ENCODE results near the gene MTHFD2L. TPM values are rescaled to one million over a fixed set of nuclear protein-coding genes. Genes with fewer than 3 reads are reported as not detected.

Gene MTHFD2L
- total RNA-seq, 1 donor from 2014 or later = 13.6 TPM

- Mint-ChIP-seq H3K27ac (ENCODE audit: unreplicated experiment) (no peak overlapping the region), H3K27me3 (ENCODE audit: unreplicated experiment) (no peaks in the 10 kb centered on the region), H3K9me3 (ENCODE audit: unreplicated experiment) (no peaks in the 10 kb centered on the region), H3K4me3 (ENCODE audit: unreplicated experiment) (no peak overlapping the region), H3K36me3 (ENCODE audit: low read depth, unreplicated experiment) (no peaks in the 10 kb centered on the region), H3K4me1 (ENCODE audit: unreplicated experiment) (no peaks in the 10 kb centered on the region)
- TF ChIP-seq CTCF (IDR thresholded peaks at IDR 0.05; ENCODE audit: unreplicated experiment) = no peak
- DNase-seq (ENCODE audit: low spot score) = no peak
These were observed 101.0 kb downstream of the MTHFD2L start for GRCh38 chr4:74258963-74259362.

DNA sequence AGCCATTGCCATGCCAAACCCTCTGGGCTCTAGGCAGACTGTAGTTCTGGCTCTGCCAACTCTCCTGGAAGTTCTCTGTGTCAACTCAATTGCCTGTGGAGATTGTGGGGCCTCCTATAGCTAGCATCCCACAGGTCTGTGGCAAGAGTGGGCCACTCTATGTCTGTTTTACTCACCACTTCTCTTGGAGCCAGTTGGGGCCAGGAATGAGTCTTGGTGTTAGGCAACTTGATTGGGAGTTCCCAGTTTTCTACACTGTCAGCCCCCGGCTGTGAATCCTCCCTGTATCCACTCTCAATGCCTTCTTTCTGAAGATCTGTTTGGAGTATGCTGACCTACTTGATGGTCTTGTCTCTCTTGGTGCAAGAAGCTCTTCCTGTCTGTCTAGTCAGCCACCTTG lies 102.1 kb downstream of the MTHFD2L start:
- H3K9me3 Mint-ChIP-seq (ENCODE audit: unreplicated experiment) = no peaks in the 10 kb centered on the region
- DNase-seq (ENCODE audit: low spot score) = no peak
- no peaks in the 10 kb centered on the region for H3K36me3 Mint-ChIP-seq (ENCODE audit: low read depth, unreplicated experiment)
- H3K4me3 Mint-ChIP-seq (ENCODE audit: unreplicated experiment) = no peak overlapping the region
- no peak for TF ChIP-seq CTCF (IDR thresholded peaks at IDR 0.05; ENCODE audit: unreplicated experiment)
- no peaks in the 10 kb centered on the region for H3K27me3 Mint-ChIP-seq (ENCODE audit: unreplicated experiment)
- no peak overlapping the region for H3K27ac Mint-ChIP-seq (ENCODE audit: unreplicated experiment)
- H3K4me1 Mint-ChIP-seq (ENCODE audit: unreplicated experiment) = no peaks in the 10 kb centered on the region

DNA sequence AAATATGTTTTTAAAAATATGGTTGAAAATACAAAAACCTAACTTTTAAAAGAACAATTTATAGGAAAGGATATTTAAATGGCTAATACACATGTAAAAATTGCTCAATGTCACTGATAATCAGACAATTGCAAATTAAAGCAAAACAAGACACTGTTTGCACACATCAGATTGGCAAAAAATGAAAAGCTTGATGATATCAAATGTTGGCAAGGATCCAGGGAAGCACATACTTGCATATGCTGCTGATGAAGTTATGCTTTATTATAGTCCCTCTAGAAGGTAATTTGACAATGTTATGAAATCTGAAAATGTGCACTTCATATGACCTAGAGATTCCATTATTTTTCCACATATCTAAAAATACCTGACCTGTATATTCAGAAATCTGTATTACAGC lies 104.6 kb downstream of the MTHFD2L start:
- Mint-ChIP-seq H3K4me1 (ENCODE audit: unreplicated experiment) (no peaks in the 10 kb centered on the region), H3K9me3 (ENCODE audit: unreplicated experiment) (no peaks in the 10 kb centered on the region), H3K27ac (ENCODE audit: unreplicated experiment) (no peak overlapping the region)

GRCh38 chr4:74263551-74263950 lies 105.6 kb downstream of the MTHFD2L start:
- Mint-ChIP-seq H3K27me3 (ENCODE audit: unreplicated experiment) (no peaks in the 10 kb centered on the region), H3K9me3 (ENCODE audit: unreplicated experiment) (no peaks in the 10 kb centered on the region), H3K36me3 (ENCODE audit: low read depth, unreplicated experiment) (no peaks in the 10 kb centered on the region), H3K4me1 (ENCODE audit: unreplicated experiment) (no peaks in the 10 kb centered on the region), H3K27ac (ENCODE audit: unreplicated experiment) (no peak overlapping the region), H3K4me3 (ENCODE audit: unreplicated experiment) (no peak overlapping the region)
- no peak for TF ChIP-seq CTCF (IDR thresholded peaks at IDR 0.05; ENCODE audit: unreplicated experiment)
- DNase-seq (ENCODE audit: low spot score) = no peak

More for the DNA sequence above, 104.6 kb downstream of the MTHFD2L start:
- no peak for DNase-seq (ENCODE audit: low spot score)
- Mint-ChIP-seq H3K36me3 (ENCODE audit: low read depth, unreplicated experiment) (no peaks in the 10 kb centered on the region), H3K27me3 (ENCODE audit: unreplicated experiment) (no peaks in the 10 kb centered on the region), H3K4me3 (ENCODE audit: unreplicated experiment) (no peak overlapping the region)
- no peak for TF ChIP-seq CTCF (IDR thresholded peaks at IDR 0.05; ENCODE audit: unreplicated experiment)

DNA sequence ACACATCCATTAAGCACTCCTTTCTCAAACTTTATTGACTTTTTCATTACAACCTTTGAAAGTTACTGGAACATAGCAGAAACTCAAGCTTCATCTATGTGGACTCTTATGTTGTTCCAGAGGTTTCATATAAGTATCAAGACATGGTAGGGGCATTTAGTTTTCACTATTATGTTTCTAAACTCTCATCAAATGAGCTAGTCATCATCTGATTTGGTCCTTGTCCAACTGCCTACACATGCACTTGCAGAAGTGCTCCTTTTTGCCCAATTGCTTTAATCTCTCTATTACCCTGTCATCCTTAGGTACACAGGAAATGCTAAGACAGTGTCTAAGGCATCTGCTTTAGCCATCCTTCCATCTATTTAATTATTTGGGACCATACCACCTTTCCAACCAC lies 108.2 kb downstream of the MTHFD2L start:
- Mint-ChIP-seq H3K9me3 (ENCODE audit: unreplicated experiment) (no peaks in the 10 kb centered on the region), H3K4me1 (ENCODE audit: unreplicated experiment) (no peaks in the 10 kb centered on the region)

More for the DNA sequence above, 108.2 kb downstream of the MTHFD2L start:
- no peak overlapping the region for H3K27ac Mint-ChIP-seq (ENCODE audit: unreplicated experiment)
- no peak overlapping the region for H3K4me3 Mint-ChIP-seq (ENCODE audit: unreplicated experiment)
- no peaks in the 10 kb centered on the region for H3K36me3 Mint-ChIP-seq (ENCODE audit: low read depth, unreplicated experiment)
- DNase-seq (ENCODE audit: low spot score) = no peak
- H3K27me3 Mint-ChIP-seq (ENCODE audit: unreplicated experiment) = no peaks in the 10 kb centered on the region
- TF ChIP-seq CTCF (IDR thresholded peaks at IDR 0.05; ENCODE audit: unreplicated experiment) = no peak

Measured in endothelial cell (in vitro differentiated cells).